Neural progenitor cell (in vitro differentiated cells): ENCODE measurements around the gene SEC62. TPM values are rescaled to one million over a fixed set of nuclear protein-coding genes. Genes with fewer than 3 reads are reported as not detected.

Experiments used
- DNase-seq: peaks from one replicate; pipeline ENCODE4 v3.0.0-alpha.2; 2016; ENCODE audit warnings: low spot score
- H2AFZ ChIP-seq: fragments of 200-600 bp; sonication (generic); replicated peaks from 2 replicates; pipeline ENCODE4 v1.6.1; 2016; ENCODE audit warnings: antibody characterized with exemption
- H3F3A ChIP-seq: fragments of 200-600 bp; sonication (generic); 2 replicates; pipeline ENCODE4 v1.6.1; 2016; ENCODE audit warnings: antibody characterized with exemption, low read depth
- H3K27ac ChIP-seq: fragments of 200-600 bp; sonication (generic); 2 replicates; pipeline ENCODE4 v1.5.1; 2016; ENCODE audit warnings: mild to moderate bottlenecking
- H3K27me3 ChIP-seq: fragments of 200-600 bp; sonication (generic); 2 replicates; pipeline ENCODE4 v1.6.1; 2016; ENCODE audit warnings: mild to moderate bottlenecking, moderate library complexity
- H3K36me3 ChIP-seq: fragments of 200-600 bp; sonication (generic); 2 replicates; pipeline ENCODE4 v1.5.1; 2016
- H3K4me1 ChIP-seq: fragments of 200-600 bp; sonication (generic); 2 replicates; pipeline ENCODE4 v1.6.1; 2016; ENCODE audit warnings: mixed run types
- H3K4me2 ChIP-seq: fragments of 200-600 bp; sonication (generic); 2 replicates; pipeline ENCODE4 v1.6.1; 2016
- H3K4me3 ChIP-seq: fragments of 200-600 bp; sonication (generic); 2 replicates; pipeline ENCODE4 v1.5.1; 2016
- H3K79me2 ChIP-seq: fragments of 200-600 bp; sonication (generic); 2 replicates; pipeline ENCODE4 v1.6.1; 2016; ENCODE audit warnings: low read depth
- H3K9ac ChIP-seq: fragments of 200-600 bp; sonication (generic); 2 replicates; pipeline ENCODE4 v1.6.1; 2016
- H3K9me3 ChIP-seq: fragments of 200-600 bp; sonication (generic); 2 replicates; pipeline ENCODE4 v1.5.1; 2016; ENCODE audit warnings: low read depth
- H4K20me1 ChIP-seq: fragments of 200-600 bp; sonication (generic); 2 replicates; pipeline ENCODE4 v1.6.1; 2016; ENCODE audit warnings: low read depth
- H3K27ac Mint-ChIP-seq: 3 replicates; pipeline ENCODE4 v1.8.0; 2021; ENCODE audit warnings: mixed read lengths
- H3K27me3 Mint-ChIP-seq: 2 replicates; pipeline ENCODE4 v1.8.0; 2022; ENCODE audit warnings: low read depth, mild to moderate bottlenecking, inconsistent platforms, moderate library complexity, mixed read lengths; ENCODE audit not compliant: insufficient read depth
- H3K36me3 Mint-ChIP-seq: 3 replicates; pipeline ENCODE4 v1.8.0; 2021; ENCODE audit warnings: mixed read lengths
- H3K4me1 Mint-ChIP-seq: 3 replicates; pipeline ENCODE4 v1.8.0; 2021; ENCODE audit warnings: mixed read lengths
- H3K4me3 Mint-ChIP-seq: 3 replicates; pipeline ENCODE4 v1.8.0; 2021; ENCODE audit warnings: mild to moderate bottlenecking, moderate library complexity, mixed read lengths
- H3K9me3 Mint-ChIP-seq: 3 replicates; pipeline ENCODE4 v1.8.0; 2020; ENCODE audit warnings: mixed read lengths
- EZH2 ChIP-seq: fragments of 200-600 bp; sonication (generic); IDR thresholded peaks from 2 replicates; pipeline ENCODE4 v1.6.1; 2017; ENCODE audit warnings: antibody characterized with exemption, mild to moderate bottlenecking, moderate library complexity
- EZH2phosphoT487 ChIP-seq: fragments of 200-600 bp; sonication (generic); IDR thresholded peaks from 2 replicates; pipeline ENCODE4 v1.6.1; 2017; ENCODE audit warnings: antibody characterized with exemption
- total RNA-seq: library from RNA; depleted of rRNA; stranded (reverse); fragments of >200 nt; gene quantifications from 2 replicates; pipeline ENCODE4 v1.2.3, GENCODE V29; 2015; ENCODE audit warnings: low replicate concordance
- TF ChIP-seq, protein P1 (sequence below): fragments of 200-600 bp; sonication (generic); IDR thresholded peaks from 2 replicates; pipeline ENCODE4 v1.5.1; 2017; ENCODE audit warnings: antibody characterized with exemption, mild to moderate bottlenecking

The SEC62 gene
- total RNA-seq, 1 donor from 2014 or later = 34.8 TPM

GRCh38 chr3:170022336-170022735 lies 55.7 kb downstream of the SEC62 start:
- Histone ChIP-seq H3K27me3 (no peaks in the 10 kb centered on the region), H3K36me3 (no peaks in the 10 kb centered on the region), H4K20me1 (no peaks in the 10 kb centered on the region), H3K4me3 (no peak overlapping the region), H3K27ac (no peak overlapping the region), H3K9me3 (no peaks in the 10 kb centered on the region), H3K4me1 (no peaks in the 10 kb centered on the region), H3K9ac (no peak overlapping the region), H3F3A (no peaks in the 10 kb centered on the region), H3K79me2 (no peaks in the 10 kb centered on the region), H2AFZ (no peak overlapping the region), H3K4me2 (no peak overlapping the region)
- no peak for TF ChIP-seq EZH2
- no peak for TF ChIP-seq EZH2phosphoT487
- TF ChIP-seq, protein P1, sequence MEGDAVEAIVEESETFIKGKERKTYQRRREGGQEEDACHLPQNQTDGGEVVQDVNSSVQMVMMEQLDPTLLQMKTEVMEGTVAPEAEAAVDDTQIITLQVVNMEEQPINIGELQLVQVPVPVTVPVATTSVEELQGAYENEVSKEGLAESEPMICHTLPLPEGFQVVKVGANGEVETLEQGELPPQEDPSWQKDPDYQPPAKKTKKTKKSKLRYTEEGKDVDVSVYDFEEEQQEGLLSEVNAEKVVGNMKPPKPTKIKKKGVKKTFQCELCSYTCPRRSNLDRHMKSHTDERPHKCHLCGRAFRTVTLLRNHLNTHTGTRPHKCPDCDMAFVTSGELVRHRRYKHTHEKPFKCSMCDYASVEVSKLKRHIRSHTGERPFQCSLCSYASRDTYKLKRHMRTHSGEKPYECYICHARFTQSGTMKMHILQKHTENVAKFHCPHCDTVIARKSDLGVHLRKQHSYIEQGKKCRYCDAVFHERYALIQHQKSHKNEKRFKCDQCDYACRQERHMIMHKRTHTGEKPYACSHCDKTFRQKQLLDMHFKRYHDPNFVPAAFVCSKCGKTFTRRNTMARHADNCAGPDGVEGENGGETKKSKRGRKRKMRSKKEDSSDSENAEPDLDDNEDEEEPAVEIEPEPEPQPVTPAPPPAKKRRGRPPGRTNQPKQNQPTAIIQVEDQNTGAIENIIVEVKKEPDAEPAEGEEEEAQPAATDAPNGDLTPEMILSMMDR = no peak
- Mint-ChIP-seq H3K36me3 (no peaks in the 10 kb centered on the region), H3K27ac (no peak overlapping the region), H3K4me3 (no peak overlapping the region), H3K27me3 (no peaks in the 10 kb centered on the region), H3K4me1 (no peaks in the 10 kb centered on the region), H3K9me3 (no peaks in the 10 kb centered on the region)
- DNase-seq = no peak

DNA sequence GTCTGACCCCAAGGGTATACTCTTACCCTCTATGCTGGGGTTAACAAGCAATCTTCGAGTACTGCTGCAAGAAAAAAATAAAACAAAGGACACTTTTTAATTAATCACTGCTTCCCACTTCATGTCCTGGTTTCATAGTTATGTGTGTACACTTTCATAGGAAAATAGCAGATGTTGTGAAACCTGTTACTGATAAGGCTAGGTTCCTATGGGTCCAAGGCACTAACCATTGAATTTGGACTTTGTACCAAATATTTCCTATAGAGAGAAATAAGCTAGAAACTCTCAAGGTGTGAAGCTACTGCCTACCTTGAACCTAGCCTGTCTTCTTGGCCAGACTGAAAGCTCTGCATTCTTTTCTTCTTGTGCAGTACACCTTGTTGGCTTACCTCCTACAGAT lies 56.6 kb downstream of the SEC62 start:
- no peaks in the 10 kb centered on the region for H3K27me3 Mint-ChIP-seq
- Histone ChIP-seq H2AFZ (no peak overlapping the region), H3K4me3 (no peak overlapping the region), H4K20me1 (no peaks in the 10 kb centered on the region), H3K4me1 (no peaks in the 10 kb centered on the region), H3K27ac (no peak overlapping the region), H3K36me3 (no peaks in the 10 kb centered on the region), H3K9ac (no peak overlapping the region), H3K4me2 (no peak overlapping the region), H3K9me3 (no peaks in the 10 kb centered on the region), H3F3A (no peaks in the 10 kb centered on the region), H3K79me2 (no peaks in the 10 kb centered on the region), H3K27me3 (no peaks in the 10 kb centered on the region)
- H3K4me1 Mint-ChIP-seq = no peaks in the 10 kb centered on the region
- H3K9me3 Mint-ChIP-seq = no peaks in the 10 kb centered on the region
- no peak overlapping the region for H3K4me3 Mint-ChIP-seq
- no peak for DNase-seq
- no peaks in the 10 kb centered on the region for H3K36me3 Mint-ChIP-seq
- no peak overlapping the region for H3K27ac Mint-ChIP-seq
- TF ChIP-seq EZH2 (no peak), EZH2phosphoT487 (no peak)
- TF ChIP-seq, protein P1 = no peak

DNA sequence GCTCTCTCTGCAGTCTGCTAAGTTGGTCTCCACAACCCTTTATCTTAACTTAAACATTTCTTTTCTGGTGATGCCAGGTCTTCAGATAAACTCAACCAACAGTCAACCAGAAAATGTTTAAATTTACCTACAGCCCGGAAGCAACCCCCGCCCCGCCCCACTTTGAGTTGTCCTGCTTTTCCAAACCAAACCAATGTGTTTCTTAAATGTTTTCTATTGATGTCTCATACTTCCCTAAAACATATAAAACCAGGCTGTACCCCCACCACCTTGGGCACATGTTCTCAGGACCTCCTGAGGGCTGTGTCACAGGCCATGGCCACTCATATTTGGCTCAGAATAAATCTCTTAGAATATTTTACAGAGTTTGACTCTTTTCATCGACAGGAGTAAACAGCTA lies 58.0 kb downstream of the SEC62 start:
- DNase-seq = no peak
- Histone ChIP-seq H4K20me1 (no peaks in the 10 kb centered on the region), H2AFZ (no peak overlapping the region), H3K27ac (no peak overlapping the region), H3K9ac (no peak overlapping the region), H3K4me1 (no peaks in the 10 kb centered on the region), H3K27me3 (no peaks in the 10 kb centered on the region), H3F3A (no peaks in the 10 kb centered on the region), H3K9me3 (no peaks in the 10 kb centered on the region), H3K4me3 (no peak overlapping the region), H3K4me2 (no peak overlapping the region), H3K79me2 (no peaks in the 10 kb centered on the region), H3K36me3 (no peaks in the 10 kb centered on the region)
- no peaks in the 10 kb centered on the region for H3K36me3 Mint-ChIP-seq
- H3K9me3 Mint-ChIP-seq = no peaks in the 10 kb centered on the region
- no peak overlapping the region for H3K4me3 Mint-ChIP-seq
- peaks cover 2% of the 10 kb centered on the region for H3K27me3 Mint-ChIP-seq
- H3K4me1 Mint-ChIP-seq = no peaks in the 10 kb centered on the region
- no peak for TF ChIP-seq EZH2
- TF ChIP-seq, protein P1 = no peak
- TF ChIP-seq EZH2phosphoT487 = no peak
- H3K27ac Mint-ChIP-seq = no peak overlapping the region
